GM21367 (cell line): Measurements from ENCODE around the gene ATP2A2.

ENCODE experiments used
- ATAC-seq: cut with Tn5 transposase; IDR thresholded peaks from one replicate; pipeline ENCODE4 v1.9.1; 2021; ENCODE audit not compliant: unreplicated experiment

ATP2A2 gene

GRCh38 chr12:110289044-110289710, 8.1 kb downstream of the ATP2A2 start:
- no peak for ATAC-seq

- ATAC-seq, result no peak
Observed at GRCh38 chr12:110289711-110290078, 8.6 kb downstream of the ATP2A2 start.

GRCh38 chr12:110301065-110301806, 20.2 kb downstream of the ATP2A2 start:
- no peak for ATAC-seq

- ATAC-seq, result no peak
Observed at GRCh38 chr12:110304061-110304551, 23.1 kb downstream of the ATP2A2 start.

GRCh38 chr12:110307372-110307771, 26.3 kb downstream of the ATP2A2 start:
- ATAC-seq, result no peak

- no peak for ATAC-seq
Observed at GRCh38 chr12:110310763-110311162, 29.7 kb downstream of the ATP2A2 start.

- no peak for ATAC-seq
Observed at GRCh38 chr12:110311903-110312302, 30.9 kb downstream of the ATP2A2 start.

GRCh38 chr12:110312581-110313360, 31.7 kb downstream of the ATP2A2 start:
- ATAC-seq, result no peak

DNA sequence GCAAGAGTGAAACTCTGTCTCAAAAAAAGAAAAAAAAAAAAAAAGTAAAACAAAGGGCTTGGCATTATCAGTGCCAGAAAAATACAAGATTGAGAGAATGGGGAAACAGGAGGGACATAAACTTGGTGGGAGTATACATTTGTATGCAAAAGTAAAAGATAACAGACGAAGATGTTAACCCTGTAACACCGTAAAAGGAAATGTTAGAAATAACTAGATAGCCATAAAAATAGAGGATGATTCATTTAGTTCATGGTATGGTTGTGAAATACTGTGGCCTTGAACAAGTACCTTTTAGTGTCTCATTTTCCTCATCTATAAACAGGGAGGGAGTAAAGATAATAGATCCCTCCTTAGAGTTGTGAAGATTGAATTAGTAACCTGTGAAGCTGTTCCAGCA, 33.3 kb downstream of the ATP2A2 start:
- ATAC-seq, result no peak

DNA sequence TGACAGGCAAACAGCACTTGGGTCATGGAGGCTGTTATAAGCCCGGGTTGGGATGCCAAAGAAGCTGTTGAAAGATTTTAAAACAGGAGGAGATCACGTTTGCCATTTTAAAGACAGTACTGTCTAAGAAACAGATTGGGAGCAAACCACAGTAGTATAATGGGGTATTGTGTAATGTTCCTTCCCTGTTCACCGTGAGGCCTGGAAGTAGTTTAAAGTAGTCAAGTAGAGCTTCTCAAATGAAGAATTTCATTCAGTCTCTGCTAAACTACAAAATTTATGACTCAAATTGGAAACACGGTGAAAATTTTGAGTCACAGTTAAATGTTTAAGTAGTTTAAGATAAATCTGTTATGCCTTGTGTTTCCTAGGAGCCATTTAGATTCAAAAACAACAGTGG, 35.8 kb downstream of the ATP2A2 start:
- no peak for ATAC-seq

DNA sequence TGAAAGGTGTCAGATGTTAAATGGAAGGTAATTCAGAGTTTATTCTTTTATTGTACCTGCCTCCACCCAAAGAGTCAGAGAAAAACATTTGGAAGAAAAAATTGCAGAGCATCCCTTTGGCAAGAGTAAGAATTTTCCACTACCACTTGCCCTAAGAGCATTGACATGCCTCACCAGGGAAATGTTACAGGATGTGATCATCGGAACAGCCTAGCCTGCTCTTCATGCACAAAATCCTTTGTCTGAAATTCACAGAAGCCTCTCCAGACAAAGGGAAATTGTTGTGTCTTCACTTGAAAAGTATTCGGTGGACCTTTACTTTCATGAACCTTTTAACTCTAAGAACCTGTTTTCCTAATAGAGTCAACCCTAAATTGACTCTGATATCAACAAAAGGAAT, 36.9 kb downstream of the ATP2A2 start:
- no peak for ATAC-seq

DNA sequence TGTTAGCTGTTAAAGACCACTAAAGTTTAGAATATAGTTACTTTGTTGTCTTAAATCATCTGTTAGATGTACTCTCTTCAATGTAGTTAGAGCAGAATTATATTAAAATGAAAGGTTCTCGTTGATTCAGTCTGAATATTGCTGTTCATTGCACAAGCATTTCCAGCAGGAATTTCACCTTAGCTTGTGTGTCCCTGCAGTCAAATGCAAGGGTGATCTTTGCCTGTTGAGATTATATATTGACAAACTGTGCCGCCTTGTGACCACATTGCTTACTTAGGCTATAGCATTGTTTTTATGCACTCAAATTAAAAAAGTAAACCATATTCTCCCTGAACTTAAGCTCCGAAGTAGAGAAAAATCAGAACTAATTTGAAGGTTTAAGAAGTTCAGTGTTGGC, 39.5 kb downstream of the ATP2A2 start:
- ATAC-seq, result no peak

DNA sequence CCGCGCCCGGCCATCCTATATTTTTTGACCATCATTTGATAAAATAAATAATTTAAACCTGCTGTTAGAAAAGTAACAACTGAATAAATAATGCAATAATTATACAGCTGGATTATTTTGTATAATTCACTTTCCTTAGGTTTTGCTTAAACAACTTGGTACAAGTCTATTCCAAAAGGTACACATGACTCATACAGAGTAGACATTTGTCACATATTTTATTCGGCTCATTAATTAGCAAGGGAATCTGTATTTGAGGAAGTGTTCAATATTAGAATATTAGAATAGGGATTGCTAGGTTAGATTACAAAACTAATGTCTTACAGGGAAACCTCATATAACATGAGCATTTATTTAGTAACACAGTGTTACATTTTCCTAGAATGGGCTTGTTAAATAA, 48.7 kb downstream of the ATP2A2 start:
- no peak for ATAC-seq

DNA sequence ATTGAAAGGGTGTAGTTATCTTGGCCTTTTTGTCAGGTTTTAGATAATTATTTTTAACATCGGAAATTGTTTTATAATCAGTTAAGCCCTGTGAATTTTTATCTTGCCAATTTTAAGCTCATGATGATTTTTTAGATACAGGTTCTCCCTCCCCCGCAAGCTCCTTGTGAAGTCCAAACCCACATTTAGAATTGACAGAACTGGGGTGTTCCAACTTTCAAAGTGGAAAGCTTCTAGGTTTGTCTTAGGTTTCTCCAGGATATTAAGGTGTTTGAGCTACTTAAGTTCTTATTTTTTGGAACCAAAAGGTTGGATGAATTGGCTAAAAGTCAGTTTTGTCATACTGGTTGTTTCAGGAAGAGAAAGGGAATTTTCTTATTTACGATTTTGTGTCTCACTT, 49.1 kb downstream of the ATP2A2 start:
- no peak for ATAC-seq

DNA sequence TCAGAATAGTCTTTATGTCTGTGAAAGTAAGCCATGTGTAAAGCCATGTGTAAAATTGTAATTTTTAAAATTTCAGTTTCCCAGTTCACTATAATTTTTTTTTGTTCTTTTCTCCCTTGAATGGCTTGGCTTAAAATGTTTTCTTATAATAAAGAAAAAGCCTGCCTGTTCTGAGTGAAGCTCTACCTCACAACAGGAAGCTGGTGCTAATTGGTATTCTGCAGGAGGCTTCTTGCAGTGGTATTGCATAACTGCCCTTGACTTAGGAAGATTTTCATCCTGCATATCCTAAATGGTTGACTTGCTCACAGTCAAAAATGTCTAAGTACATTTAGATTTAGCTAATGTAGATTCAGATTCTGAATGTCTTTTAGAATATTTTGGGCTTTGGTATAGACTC, 49.5 kb downstream of the ATP2A2 start:
- no peak for ATAC-seq

- no peak for ATAC-seq
Observed at GRCh38 chr12:110333201-110333600, 52.2 kb downstream of the ATP2A2 start.

DNA sequence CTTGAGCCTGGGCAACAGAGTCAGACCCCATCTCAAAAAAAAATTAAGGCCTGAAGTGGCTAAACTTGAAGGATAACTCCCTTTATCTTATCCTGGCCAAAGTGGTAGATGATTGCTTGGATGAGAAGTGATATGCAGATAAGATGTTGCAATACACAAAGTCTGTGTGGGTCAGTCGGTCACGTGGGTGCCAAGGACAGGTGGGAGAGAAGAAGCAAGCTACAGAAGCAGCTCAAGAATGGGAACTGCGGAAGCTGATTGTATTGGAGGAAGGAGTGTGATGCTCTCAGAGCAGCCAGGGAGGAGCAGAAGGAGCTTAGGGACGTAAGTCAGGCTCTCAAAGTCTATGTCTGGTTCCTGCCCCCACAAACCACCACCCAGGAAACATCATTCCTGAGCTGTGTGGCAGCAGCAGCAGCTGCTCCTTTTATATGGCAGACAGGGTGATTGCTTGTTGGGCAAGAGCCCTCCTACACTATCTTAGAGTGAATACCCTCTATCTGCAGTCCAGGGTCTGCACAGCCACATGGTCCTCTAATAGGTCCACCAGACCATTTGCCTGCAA, 54.5 kb downstream of the ATP2A2 start:
- no peak for ATAC-seq

GRCh38 chr12:110337912-110338710, 57.1 kb downstream of the ATP2A2 start:
- no peak for ATAC-seq

DNA sequence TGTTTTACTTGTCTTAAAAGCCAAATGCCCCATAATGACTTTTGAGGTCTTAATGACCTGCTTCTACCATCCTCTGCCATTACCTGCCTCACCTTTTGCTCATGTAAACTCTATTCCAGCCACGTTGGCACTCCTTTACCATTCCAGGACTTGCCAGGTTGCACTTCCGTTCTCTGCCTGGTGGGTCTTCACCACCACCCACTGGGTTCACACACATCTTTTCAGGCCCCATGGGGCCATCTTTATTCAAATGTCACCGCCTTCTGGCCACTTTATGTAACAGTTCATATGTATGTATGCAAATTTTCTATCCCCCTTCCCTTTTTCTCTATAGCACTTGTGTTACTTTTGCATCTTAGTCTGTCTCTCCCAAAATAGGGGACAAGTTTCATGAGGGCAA, 57.7 kb downstream of the ATP2A2 start:
- ATAC-seq, result no peak

GRCh38 chr12:110339184-110339952, 58.3 kb downstream of the ATP2A2 start:
- no peak for ATAC-seq
